Parathyroid adenoma (tissue), 2 donors: ENCODE results near the gene ATL2.

Experiments
- H2AFZ ChIP-seq: fragments of 300-600 bp; sonication (generic); one replicate; pipeline ENCODE4 v1.7.0; 2017; ENCODE audit warnings: antibody characterized with exemption, mild to moderate bottlenecking
- H3K27ac ChIP-seq: fragments of 300-600 bp; sonication (generic); one replicate; pipeline ENCODE4 v1.7.0; 2017
- H3K27me3 ChIP-seq: fragments of 300-600 bp; sonication (generic); one replicate; pipeline ENCODE4 v1.7.0; 2017; ENCODE audit warnings: low read length; ENCODE audit not compliant: control insufficient read depth, insufficient read depth
- H3K36me3 ChIP-seq: fragments of 300-600 bp; sonication (generic); one replicate; pipeline ENCODE4 v1.7.0; 2017; ENCODE audit warnings: low read length; ENCODE audit not compliant: control insufficient read depth, insufficient read depth
- H3K4me1 ChIP-seq: fragments of 300-600 bp; sonication (generic); one replicate; pipeline ENCODE4 v1.7.0; 2017; ENCODE audit warnings: control low read depth
- H3K4me2 ChIP-seq: fragments of 300-600 bp; sonication (generic); one replicate; pipeline ENCODE4 v1.7.0; 2017; ENCODE audit warnings: low read length
- H3K4me3 ChIP-seq: fragments of 300-600 bp; sonication (generic); one replicate; pipeline ENCODE4 v1.7.0; 2017; ENCODE audit warnings: low read depth, low read length
- H3K79me2 ChIP-seq: fragments of 300-600 bp; sonication (generic); one replicate; pipeline ENCODE4 v1.7.0; 2017; ENCODE audit warnings: control low read depth
- H3K9ac ChIP-seq: fragments of 300-600 bp; sonication (generic); one replicate; pipeline ENCODE4 v1.7.0; 2017; ENCODE audit warnings: mild to moderate bottlenecking
- H3K9me3 ChIP-seq: fragments of 300-600 bp; sonication (generic); one replicate; pipeline ENCODE4 v1.7.0; 2017; ENCODE audit warnings: low read length; ENCODE audit not compliant: control insufficient read depth
- CTCF ChIP-seq: fragments of 300-600 bp; sonication (generic); IDR thresholded peaks from one replicate; pipeline ENCODE4 v1.7.0; 2017; ENCODE audit warnings: antibody characterized with exemption, mild to moderate bottlenecking
- donor health status: primary hyperparathyroidism.

The ATL2 gene

GRCh38 chr2:38374984-38375383 lies 2.1 kb downstream of the ATL2 start:
- Histone ChIP-seq H3K4me3 (no peak overlapping the region), H3K79me2 (peaks cover 26% of the 10 kb centered on the region), H3K27me3 (no peaks in the 10 kb centered on the region), H3K4me1 (peaks cover 9% of the 10 kb centered on the region), H2AFZ (no peak overlapping the region), H3K27ac (no peak overlapping the region), H3K36me3 (no peaks in the 10 kb centered on the region), H3K9me3 (no peaks in the 10 kb centered on the region), H3K4me2 (peak overlapping the region; percentile 60), H3K9ac (no peak overlapping the region)
- TF ChIP-seq CTCF, result no peak

- Histone ChIP-seq H3K27me3 (no peaks in the 10 kb centered on the region), H3K4me3 (no peak overlapping the region), H3K27ac (no peak overlapping the region), H3K4me2 (no peak overlapping the region), H3K79me2 (peaks cover 57% of the 10 kb centered on the region), H3K9ac (no peak overlapping the region), H3K9me3 (no peaks in the 10 kb centered on the region), H3K4me1 (peaks cover 9% of the 10 kb centered on the region), H3K36me3 (no peaks in the 10 kb centered on the region), H2AFZ (no peak overlapping the region)
- no peak for TF ChIP-seq CTCF
These were observed 5.8 kb downstream of the ATL2 start for GRCh38 chr2:38371235-38371634.

- H3K27me3 ChIP-seq, result no peaks in the 10 kb centered on the region
- H3K79me2 ChIP-seq, result peaks cover 62% of the 10 kb centered on the region
- TF ChIP-seq CTCF, result no peak
- no peak overlapping the region for H2AFZ ChIP-seq
- H3K27ac ChIP-seq, result no peak overlapping the region
- no peak overlapping the region for H3K4me3 ChIP-seq
- H3K4me1 ChIP-seq, result peaks cover 9% of the 10 kb centered on the region
- H3K9ac ChIP-seq, result no peak overlapping the region
- H3K36me3 ChIP-seq, result no peaks in the 10 kb centered on the region
- H3K9me3 ChIP-seq, result no peaks in the 10 kb centered on the region
- H3K4me2 ChIP-seq, result no peak overlapping the region
These were observed 6.4 kb downstream of the ATL2 start for GRCh38 chr2:38370664-38371063.

GRCh38 chr2:38362232-38362631 lies 14.8 kb downstream of the ATL2 start:
- Histone ChIP-seq H3K36me3 (no peaks in the 10 kb centered on the region), H3K4me1 (peaks cover 3% of the 10 kb centered on the region), H3K9ac (no peak overlapping the region), H3K27me3 (no peaks in the 10 kb centered on the region), H3K9me3 (no peaks in the 10 kb centered on the region), H3K4me2 (no peak overlapping the region), H3K4me3 (no peak overlapping the region), H3K27ac (no peak overlapping the region), H3K79me2 (peaks cover 43% of the 10 kb centered on the region), H2AFZ (no peak overlapping the region)
- TF ChIP-seq CTCF, result no peak

GRCh38 chr2:38360177-38360576 lies 16.9 kb downstream of the ATL2 start:
- Histone ChIP-seq H3K4me3 (no peak overlapping the region), H3K79me2 (peaks cover 33% of the 10 kb centered on the region), H3K9ac (no peak overlapping the region), H3K36me3 (no peaks in the 10 kb centered on the region), H3K27me3 (no peaks in the 10 kb centered on the region), H2AFZ (no peak overlapping the region), H3K9me3 (no peaks in the 10 kb centered on the region), H3K4me2 (no peak overlapping the region), H3K27ac (no peak overlapping the region), H3K4me1 (no peaks in the 10 kb centered on the region)
- no peak for TF ChIP-seq CTCF
